Endothelial cell of umbilical vein (primary cell): ENCODE data around the gene GALNT17. TPM values are rescaled to one million over a fixed set of nuclear protein-coding genes. Genes with fewer than 3 reads are reported as not detected.

ENCODE experiments used
- BruUV-seq: library from RNA; stranded (reverse); fragments of 400-500 nt; replicated peaks from 2 replicates; lab custom pipeline; 2021; lab: Mats Ljungman, UMichigan
- CTCF ChIA-PET: fragments of 300-600, 350-600 bp; sonication (Branson Sonifier 250); formaldehyde crosslinking; loops from one replicate; lab custom pipeline; 2021; ENCODE audit warnings: antibody characterized with exemption, inconsistent platforms; lab: Charles Lee
- POLR2A ChIA-PET: fragments of 300-600, 350-600 bp; sonication (Branson Sonifier 250); formaldehyde crosslinking; loops from one replicate; lab custom pipeline; 2021; ENCODE audit warnings: antibody characterized with exemption, inconsistent platforms; lab: Charles Lee
- DNase-seq: peaks from one replicate; pipeline ENCODE4 v3.0.0-alpha.2; 2011; ENCODE audit warnings: low read depth, low spot score
- FAIRE-seq: peaks from 2 replicates; lab custom pipeline; 2011; peaks lifted over from hg19 to GRCh38; lab: Jason Lieb, UNC
- H2AFZ ChIP-seq: 2 replicates; pipeline ENCODE4 v1.6.0; 2012; ENCODE audit warnings: low read depth, low read length, control low read depth, inconsistent platforms
- H3K27ac ChIP-seq: 2 replicates; pipeline ENCODE4 v1.5.1; 2011; ENCODE audit warnings: low read depth, mild to moderate bottlenecking, control low read depth, low read length, moderate library complexity; ENCODE audit not compliant: insufficient read depth
- H3K27me3 ChIP-seq, 2 experiments: 2 replicates each; pipeline versions ENCODE4 v1.6.0 to v1.6.1; 2011; ENCODE audit warnings: low read length in 2 of 2, mixed read lengths in 1 of 2; ENCODE audit not compliant: control insufficient read depth in 2 of 2, insufficient read depth in 2 of 2
- H3K36me3 ChIP-seq, 2 experiments: 2 replicates in 1 of 2; 3 replicates in 1 of 2; pipeline ENCODE4 v1.5.1; 2011; ENCODE audit warnings: low read length in 2 of 2, mild to moderate bottlenecking in 1 of 2, moderate library complexity in 1 of 2; ENCODE audit not compliant: control insufficient read depth in 2 of 2, insufficient read depth in 2 of 2; ENCODE audit errors: extremely low read depth in 1 of 2
- H3K4me1 ChIP-seq: 3 replicates; pipeline ENCODE4 v1.5.1; 2011; ENCODE audit warnings: mild to moderate bottlenecking, low read length; ENCODE audit not compliant: control insufficient read depth, insufficient read depth; ENCODE audit errors: extremely low read depth
- H3K4me2 ChIP-seq: 2 replicates; pipeline ENCODE4 v1.6.1; 2011; ENCODE audit warnings: low read length, control low read depth, mixed read lengths; ENCODE audit not compliant: insufficient read depth
- H3K4me3 ChIP-seq, 3 experiments: fragments of 200-600 bp in 1 of 3; sonication (generic), shearing (Covaris generic) in 1 of 3; replicated peaks in 1 of 3; 2 replicates each; pipeline ENCODE4 v1.5.1; 2011 to 2016; ENCODE audit warnings: control low read depth in 3 of 3, low read length in 3 of 3, mild to moderate bottlenecking in 2 of 3, inconsistent platforms in 1 of 3, low read depth in 1 of 3, moderate library complexity in 1 of 3; ENCODE audit not compliant: insufficient read depth in 1 of 3
- H3K79me2 ChIP-seq: 2 replicates; pipeline ENCODE4 v1.6.0; 2012; ENCODE audit warnings: low read length, inconsistent platforms; ENCODE audit not compliant: control insufficient read depth, insufficient read depth
- H3K9ac ChIP-seq: replicated peaks from 2 replicates; pipeline ENCODE3; 2011; ENCODE audit warnings: low read length, control low read depth; ENCODE audit not compliant: insufficient read depth; ENCODE audit errors: extremely low read depth
- H3K9me1 ChIP-seq: replicated peaks from 3 replicates; pipeline ENCODE4 v1.6.0; 2011; ENCODE audit warnings: mild to moderate bottlenecking, low read length; ENCODE audit not compliant: control insufficient read depth, insufficient read depth; ENCODE audit errors: extremely low read depth
- H3K9me3 ChIP-seq: replicated peaks from 2 replicates; pipeline ENCODE4 v1.5.1; 2012; ENCODE audit warnings: low read length, inconsistent platforms; ENCODE audit not compliant: control insufficient read depth, insufficient read depth
- H4K20me1 ChIP-seq: replicated peaks from 2 replicates; pipeline ENCODE3; 2011; ENCODE audit warnings: mild to moderate bottlenecking, low read length; ENCODE audit not compliant: control insufficient read depth, insufficient read depth; ENCODE audit errors: extremely low read depth
- EZH2 ChIP-seq: IDR thresholded peaks from 2 replicates; pipeline ENCODE4 v1.6.1; 2012; ENCODE audit warnings: borderline replicate concordance, low read depth, mild to moderate bottlenecking, moderate library complexity, low read length, inconsistent platforms; ENCODE audit not compliant: severe bottlenecking
- FOS ChIP-seq: IDR thresholded peaks from 2 replicates; pipeline ENCODE4 v1.6.1; 2011; ENCODE audit warnings: mild to moderate bottlenecking, low read length, moderate library complexity, borderline replicate concordance; ENCODE audit not compliant: insufficient read depth
- GATA2 ChIP-seq: IDR thresholded peaks from 2 replicates; pipeline ENCODE4 v1.7.0; 2011; ENCODE audit warnings: low read depth, mild to moderate bottlenecking, moderate library complexity, mixed read lengths, low read length; ENCODE audit not compliant: insufficient read length, insufficient read depth
- JUN ChIP-seq: IDR thresholded peaks from 2 replicates; pipeline ENCODE4 v1.6.1; 2011; ENCODE audit warnings: borderline replicate concordance, low read depth; ENCODE audit not compliant: insufficient read length, insufficient read depth
- MAX ChIP-seq: IDR thresholded peaks from 2 replicates; pipeline ENCODE4 v1.6.1; 2011; ENCODE audit not compliant: insufficient read depth, insufficient read length
- MYC ChIP-seq: IDR thresholded peaks from one replicate; pipeline ENCODE4 v1.6.1; 2011; ENCODE audit warnings: mild to moderate bottlenecking, low read depth, low read length
- POLR2A ChIP-seq: IDR thresholded peaks from 2 replicates; pipeline ENCODE4 v1.6.1; 2012; ENCODE audit warnings: low read depth, mild to moderate bottlenecking, control low read depth, low read length
- POLR2AphosphoS5 ChIP-seq: IDR thresholded peaks from 2 replicates; pipeline ENCODE4 v1.6.1; 2012; ENCODE audit warnings: low read depth, mild to moderate bottlenecking, control low read depth, low read length, moderate library complexity; ENCODE audit not compliant: insufficient read depth
- dilution Hi-C: fragments of 300-500 bp; cut with MboI; formaldehyde crosslinking; loops from one replicate; pipeline ENCODE4 v1.15.0; 2019; ENCODE audit warnings: low sequenced_read_pairs; ENCODE audit not compliant: extremely low pct_ligation_motif_present
- intact Hi-C: fragments of 100-400 bp; cut with micrococcal nuclease; formaldehyde crosslinking; loops from one replicate; pipeline ENCODE4 v1.10.0; 2022
- polyA plus RNA-seq, 4 experiments: library from polyadenylated mRNA; depleted of rRNA in 3 of 4; stranded (reverse) in 3 of 4; unstranded in 1 of 4; fragments of >200 nt; gene quantifications; 2 replicates each; pipeline versions ENCODE4 v1.2.1 to v1.2.3, GENCODE V29; 2011 to 2012; ENCODE audit warnings: missing spikeins in 1 of 4
- total RNA-seq: library from RNA; stranded (reverse); gene quantifications from 2 replicates; pipeline ENCODE4 v1.2.3, GENCODE V29; 2021
- TF ChIP-seq, protein P1 (sequence below), 2 donors: IDR thresholded peaks; 1 replicate in 1 of 2; 2 replicates in 1 of 2; pipeline ENCODE4 v1.5.1; 2011; ENCODE audit warnings: low read length in 2 of 2, mild to moderate bottlenecking in 2 of 2, moderate library complexity in 2 of 2, control low read depth in 1 of 2, inconsistent platforms in 1 of 2, low read depth in 1 of 2; ENCODE audit not compliant: insufficient read depth in 1 of 2; ENCODE audit errors: extremely low read depth in 1 of 2

GALNT17 gene
- total and polyA plus RNA-seq, 2 donors (not counting 3 experiments of a cell fraction or from before 2014, with no cell fraction given) = not detected

DNA sequence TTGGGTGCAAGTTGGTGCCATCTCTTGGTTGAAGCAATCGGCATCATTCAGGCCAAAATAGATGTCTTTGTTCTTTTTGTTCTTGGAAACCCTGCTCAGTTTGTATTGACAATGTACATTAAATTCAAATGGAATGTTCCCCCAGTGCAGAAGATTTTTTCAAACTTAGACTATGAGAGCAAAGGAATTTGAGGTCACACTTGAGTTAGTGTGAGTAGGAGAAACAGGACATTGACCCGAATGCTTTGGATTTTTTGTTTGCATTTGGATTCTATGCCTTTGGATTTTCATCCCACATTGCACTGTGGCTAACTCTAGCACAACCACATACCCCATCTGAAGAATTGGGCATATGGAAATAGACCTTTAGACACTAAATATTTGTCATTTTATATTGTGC lies 480.0 kb downstream of the GALNT17 start:
- Histone ChIP-seq H3K27me3 (no peaks in the 10 kb centered on the region), H3K27ac (no peak overlapping the region), H3K9me1 (no peaks in the 10 kb centered on the region), H3K4me1 (no peaks in the 10 kb centered on the region), H3K4me2 (no peak overlapping the region), H3K9ac (no peak overlapping the region), H3K4me3 (no peak overlapping the region), H4K20me1 (no peaks in the 10 kb centered on the region), H2AFZ (no peak overlapping the region), H3K79me2 (no peaks in the 10 kb centered on the region), H3K9me3 (peaks cover 4% of the 10 kb centered on the region), H3K36me3 (no peaks in the 10 kb centered on the region)
- dilution Hi-C loops = no loop called here
- TF ChIP-seq MAX = no peak
- ChIA-PET POLR2A (no interaction called here), CTCF (interaction anchor here (1.0 kb wide), 1 partner anchor 25 kb away, joined by 3 read pairs; no protein-coding TSS in a partner anchor)
- no peak for DNase-seq
- FAIRE-seq = no peak
- BruUV-seq = no TSS peak
- intact Hi-C loops = no loop called here

DNA sequence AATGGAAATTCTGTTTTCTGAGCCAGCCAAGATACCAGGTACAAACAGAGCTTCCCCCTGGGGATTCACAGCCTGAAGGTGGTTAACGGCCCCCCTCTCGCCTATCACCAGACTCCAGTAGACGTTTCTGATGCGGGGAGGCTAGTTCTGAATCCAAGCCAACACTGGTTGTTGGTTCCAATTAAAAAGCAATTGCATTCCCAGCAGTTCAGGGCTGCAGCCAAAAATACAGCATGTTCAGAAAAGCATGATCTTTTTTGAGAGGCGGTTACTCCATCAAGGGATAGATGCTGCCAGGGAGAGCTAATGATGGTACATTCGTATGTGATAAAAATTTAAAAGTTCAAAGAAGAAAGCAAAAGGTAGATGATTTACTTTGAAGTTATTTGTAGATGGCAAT lies 481.0 kb downstream of the GALNT17 start:
- Histone ChIP-seq H3K4me2 (no peak overlapping the region), H3K9ac (no peak overlapping the region), H2AFZ (no peak overlapping the region), H3K27ac (no peak overlapping the region), H3K36me3 (no peaks in the 10 kb centered on the region), H3K4me3 (no peak overlapping the region), H3K9me3 (peaks cover 4% of the 10 kb centered on the region), H3K4me1 (no peaks in the 10 kb centered on the region), H3K79me2 (no peaks in the 10 kb centered on the region), H4K20me1 (no peaks in the 10 kb centered on the region), H3K9me1 (no peaks in the 10 kb centered on the region), H3K27me3 (no peaks in the 10 kb centered on the region)
- intact Hi-C loops = no loop called here
- dilution Hi-C loops = no loop called here
- TF ChIP-seq MAX = no peak
- TF ChIP-seq FOS = no peak
- no peak for TF ChIP-seq GATA2
- no peak for TF ChIP-seq JUN
- no peak for TF ChIP-seq MYC
- TF ChIP-seq, protein P1, sequence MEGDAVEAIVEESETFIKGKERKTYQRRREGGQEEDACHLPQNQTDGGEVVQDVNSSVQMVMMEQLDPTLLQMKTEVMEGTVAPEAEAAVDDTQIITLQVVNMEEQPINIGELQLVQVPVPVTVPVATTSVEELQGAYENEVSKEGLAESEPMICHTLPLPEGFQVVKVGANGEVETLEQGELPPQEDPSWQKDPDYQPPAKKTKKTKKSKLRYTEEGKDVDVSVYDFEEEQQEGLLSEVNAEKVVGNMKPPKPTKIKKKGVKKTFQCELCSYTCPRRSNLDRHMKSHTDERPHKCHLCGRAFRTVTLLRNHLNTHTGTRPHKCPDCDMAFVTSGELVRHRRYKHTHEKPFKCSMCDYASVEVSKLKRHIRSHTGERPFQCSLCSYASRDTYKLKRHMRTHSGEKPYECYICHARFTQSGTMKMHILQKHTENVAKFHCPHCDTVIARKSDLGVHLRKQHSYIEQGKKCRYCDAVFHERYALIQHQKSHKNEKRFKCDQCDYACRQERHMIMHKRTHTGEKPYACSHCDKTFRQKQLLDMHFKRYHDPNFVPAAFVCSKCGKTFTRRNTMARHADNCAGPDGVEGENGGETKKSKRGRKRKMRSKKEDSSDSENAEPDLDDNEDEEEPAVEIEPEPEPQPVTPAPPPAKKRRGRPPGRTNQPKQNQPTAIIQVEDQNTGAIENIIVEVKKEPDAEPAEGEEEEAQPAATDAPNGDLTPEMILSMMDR (IDR thresholded peaks at IDR 0.05; ENCODE audit: extremely low read depth in 1 of 2, insufficient read depth in 1 of 2, low read depth in 1 of 2, low read length in 2 of 2) = no peak
- TF ChIP-seq POLR2AphosphoS5 = no peak
- no peak for TF ChIP-seq EZH2
- TF ChIP-seq POLR2A = no peak
- BruUV-seq = no TSS peak
- CTCF ChIA-PET = interaction anchor here (1.0 kb wide), 1 partner anchor 24 kb away, joined by 3 read pairs; no protein-coding TSS in a partner anchor
- FAIRE-seq (no peak), DNase-seq (no peak)
- POLR2A ChIA-PET = no interaction called here
